HG02938 (cell line): ENCODE results near the gene UGT1A9.

ENCODE experiments used
- ATAC-seq: cut with Tn5 transposase; IDR thresholded peaks from one replicate; pipeline ENCODE4 v1.9.1; 2021; ENCODE audit warnings: mild to moderate bottlenecking, moderate library complexity; ENCODE audit not compliant: unreplicated experiment

Gene UGT1A9

GRCh38 chr2:233814056-233814835, 142.5 kb downstream of the UGT1A9 start:
- ATAC-seq, result no peak

- no peak for ATAC-seq
Observed at GRCh38 chr2:233815861-233816260, 144.2 kb downstream of the UGT1A9 start.

GRCh38 chr2:233816334-233816733, 144.6 kb downstream of the UGT1A9 start:
- ATAC-seq, result no peak

GRCh38 chr2:233816771-233817170, 145.1 kb downstream of the UGT1A9 start:
- ATAC-seq, result no peak

- no peak for ATAC-seq
Observed at GRCh38 chr2:233817361-233817911, 145.7 kb downstream of the UGT1A9 start.

GRCh38 chr2:233817995-233818638, 146.4 kb downstream of the UGT1A9 start:
- no peak for ATAC-seq

GRCh38 chr2:233818639-233819621, 147.2 kb downstream of the UGT1A9 start:
- no peak for ATAC-seq

GRCh38 chr2:233819884-233820773, 148.4 kb downstream of the UGT1A9 start:
- ATAC-seq, result no peak

GRCh38 chr2:233820774-233821105, 149.0 kb downstream of the UGT1A9 start:
- no peak for ATAC-seq

GRCh38 chr2:233821196-233821595, 149.5 kb downstream of the UGT1A9 start:
- ATAC-seq, result no peak

- ATAC-seq, result no peak
Observed at GRCh38 chr2:233821709-233822100, 150.0 kb downstream of the UGT1A9 start.

GRCh38 chr2:233822101-233822771, 150.5 kb downstream of the UGT1A9 start:
- ATAC-seq, result no peak
